ENCODE results near the gene SPATC1L.
"Not testable (repeated sequence)": the region's sequence is repeated elsewhere in the genome, so short reads cannot be mapped to it uniquely, and the experiment has no call there.

SPATC1L gene

GRCh38 chr21:46227811-46228344 is 43.6 kb upstream of the SPATC1L start:
- Histone ChIP-seq H3K9ac (no peak overlapping the region), H3K9me3 (ENCODE audit: control insufficient read depth, low read length) (no peaks in the 10 kb centered on the region), H2AFZ (peak overlapping the region; percentile 77), H3K79me2 (no peaks in the 10 kb centered on the region), H3K4me2 (ENCODE audit: low read length) (peak overlapping the region; percentile 93), H3K36me3 (ENCODE audit: control insufficient read depth, insufficient read depth, low read length) (no peaks in the 10 kb centered on the region), H3K27me3 (ENCODE audit: control insufficient read depth, insufficient read depth, low read length) (no peaks in the 10 kb centered on the region), H3K4me1 (no peaks in the 10 kb centered on the region), H3K4me3 (ENCODE audit: low read depth, low read length) (peak overlapping the region; percentile 80), H3K27ac (no peak overlapping the region)
- no peak for TF ChIP-seq CTCF (IDR thresholded peaks at IDR 0.05)

- no peak for TF ChIP-seq CTCF (IDR thresholded peaks at IDR 0.05)
- H3K9me3 ChIP-seq (ENCODE audit: control insufficient read depth, low read length) = no peaks in the 10 kb centered on the region
- H3K27ac ChIP-seq = no peak overlapping the region
- no peak overlapping the region for H2AFZ ChIP-seq
- H3K4me3 ChIP-seq (ENCODE audit: low read depth, low read length) = no peak overlapping the region
- H3K4me2 ChIP-seq (ENCODE audit: low read length) = no peak overlapping the region
- no peaks in the 10 kb centered on the region for H3K4me1 ChIP-seq
- H3K27me3 ChIP-seq (ENCODE audit: control insufficient read depth, insufficient read depth, low read length) = no peaks in the 10 kb centered on the region
- no peaks in the 10 kb centered on the region for H3K79me2 ChIP-seq
- no peaks in the 10 kb centered on the region for H3K36me3 ChIP-seq (ENCODE audit: control insufficient read depth, insufficient read depth, low read length)
- no peak overlapping the region for H3K9ac ChIP-seq
Observed at GRCh38 chr21:46226920-46227599, 42.8 kb upstream of the SPATC1L start.

GRCh38 chr21:46226146-46226545 is 41.9 kb upstream of the SPATC1L start:
- TF ChIP-seq CTCF (IDR thresholded peaks at IDR 0.05) = no peak
- H3K36me3 ChIP-seq (ENCODE audit: control insufficient read depth, insufficient read depth, low read length) = no peaks in the 10 kb centered on the region
- no peaks in the 10 kb centered on the region for H3K4me1 ChIP-seq
- no peaks in the 10 kb centered on the region for H3K9me3 ChIP-seq (ENCODE audit: control insufficient read depth, low read length)
- no peaks in the 10 kb centered on the region for H3K27me3 ChIP-seq (ENCODE audit: control insufficient read depth, insufficient read depth, low read length)
- H3K27ac ChIP-seq = no peak overlapping the region
- H3K9ac ChIP-seq = no peak overlapping the region
- H2AFZ ChIP-seq = no peak overlapping the region
- H3K79me2 ChIP-seq = no peaks in the 10 kb centered on the region
- no peak overlapping the region for H3K4me3 ChIP-seq (ENCODE audit: low read depth, low read length)
- H3K4me2 ChIP-seq (ENCODE audit: low read length) = no peak overlapping the region

- not testable (repeated sequence) for H3K79me2 ChIP-seq; H3K9ac ChIP-seq; H3K27ac ChIP-seq; H3K27me3 ChIP-seq (ENCODE audit: control insufficient read depth, insufficient read depth, low read length); H3K4me2 ChIP-seq (ENCODE audit: low read length); H3K4me3 ChIP-seq (ENCODE audit: low read depth, low read length); H3K36me3 ChIP-seq (ENCODE audit: control insufficient read depth, insufficient read depth, low read length); H3K9me3 ChIP-seq (ENCODE audit: control insufficient read depth, low read length); H2AFZ ChIP-seq; H3K4me1 ChIP-seq
Observed at GRCh38 chr21:46223661-46224060, 39.4 kb upstream of the SPATC1L start.

- no peaks in the 10 kb centered on the region for H3K27me3 ChIP-seq (ENCODE audit: control insufficient read depth, insufficient read depth, low read length)
- no peaks in the 10 kb centered on the region for H3K9me3 ChIP-seq (ENCODE audit: control insufficient read depth, low read length)
- H3K9ac ChIP-seq = no peak overlapping the region
- H3K4me2 ChIP-seq (ENCODE audit: low read length) = no peak overlapping the region
- H3K4me1 ChIP-seq = no peaks in the 10 kb centered on the region
- no peak overlapping the region for H3K4me3 ChIP-seq (ENCODE audit: low read depth, low read length)
- H2AFZ ChIP-seq = no peak overlapping the region
- TF ChIP-seq CTCF (IDR thresholded peaks at IDR 0.05) = no peak
- H3K36me3 ChIP-seq (ENCODE audit: control insufficient read depth, insufficient read depth, low read length) = no peaks in the 10 kb centered on the region
- no peak overlapping the region for H3K27ac ChIP-seq
- H3K79me2 ChIP-seq = no peaks in the 10 kb centered on the region
Observed at GRCh38 chr21:46223217-46223616, 39.0 kb upstream of the SPATC1L start.
